Right atrium auricular region (tissue), 2 donors: ENCODE results near the gene INCENP. TPM values are rescaled to one million over a fixed set of nuclear protein-coding genes. Genes with fewer than 3 reads are reported as not detected.

Experiments
- DNase-seq: peaks from one replicate; pipeline ENCODE4 v3.0.0-alpha.2; 2019; ENCODE audit warnings: low spot score
- H3K27ac ChIP-seq, 2 donors: fragments of 200-600 bp; sonication (generic); 1 replicate in 1 of 2; 2 replicates in 1 of 2; pipeline ENCODE4 v1.5.1; 2016 to 2019
- H3K27me3 ChIP-seq, 2 donors: fragments of 200-600 bp; sonication (generic); one replicate each; pipeline versions ENCODE4 v1.5.1 to v1.6.0; 2017 to 2019
- H3K36me3 ChIP-seq: fragments of 200-600 bp; sonication (generic); one replicate; pipeline ENCODE4 v1.5.1; 2016
- H3K4me1 ChIP-seq, 2 donors: fragments of 200-600 bp; sonication (generic); one replicate each; pipeline versions ENCODE4 v1.5.1 to v1.6.0; 2017 to 2019
- H3K4me3 ChIP-seq, 2 donors: fragments of 200-600 bp; sonication (generic); 1 replicate in 1 of 2; 2 replicates in 1 of 2; pipeline ENCODE4 v1.5.1; 2017 to 2019; ENCODE audit warnings: mild to moderate bottlenecking in 1 of 2, moderate library complexity in 1 of 2
- H3K9me3 ChIP-seq, 2 donors: fragments of 200-600 bp; sonication (generic); one replicate each; pipeline ENCODE4 v1.5.1; 2019
- total RNA-seq, 2 donors: library from RNA; depleted of rRNA; stranded (reverse); fragments of >200 nt; gene quantifications; one replicate each; pipeline ENCODE4 v1.1.0, GENCODE V29; 2016
- TF ChIP-seq, protein P1 (sequence below), 2 donors: fragments of 200-600 bp; sonication (generic); IDR thresholded peaks; one replicate each; pipeline ENCODE4 v1.5.1; 2019; ENCODE audit warnings: antibody characterized with exemption in 2 of 2

The INCENP gene
- total RNA-seq, 2 donors from 2014 or later: 8.1 to 8.5 TPM

DNA sequence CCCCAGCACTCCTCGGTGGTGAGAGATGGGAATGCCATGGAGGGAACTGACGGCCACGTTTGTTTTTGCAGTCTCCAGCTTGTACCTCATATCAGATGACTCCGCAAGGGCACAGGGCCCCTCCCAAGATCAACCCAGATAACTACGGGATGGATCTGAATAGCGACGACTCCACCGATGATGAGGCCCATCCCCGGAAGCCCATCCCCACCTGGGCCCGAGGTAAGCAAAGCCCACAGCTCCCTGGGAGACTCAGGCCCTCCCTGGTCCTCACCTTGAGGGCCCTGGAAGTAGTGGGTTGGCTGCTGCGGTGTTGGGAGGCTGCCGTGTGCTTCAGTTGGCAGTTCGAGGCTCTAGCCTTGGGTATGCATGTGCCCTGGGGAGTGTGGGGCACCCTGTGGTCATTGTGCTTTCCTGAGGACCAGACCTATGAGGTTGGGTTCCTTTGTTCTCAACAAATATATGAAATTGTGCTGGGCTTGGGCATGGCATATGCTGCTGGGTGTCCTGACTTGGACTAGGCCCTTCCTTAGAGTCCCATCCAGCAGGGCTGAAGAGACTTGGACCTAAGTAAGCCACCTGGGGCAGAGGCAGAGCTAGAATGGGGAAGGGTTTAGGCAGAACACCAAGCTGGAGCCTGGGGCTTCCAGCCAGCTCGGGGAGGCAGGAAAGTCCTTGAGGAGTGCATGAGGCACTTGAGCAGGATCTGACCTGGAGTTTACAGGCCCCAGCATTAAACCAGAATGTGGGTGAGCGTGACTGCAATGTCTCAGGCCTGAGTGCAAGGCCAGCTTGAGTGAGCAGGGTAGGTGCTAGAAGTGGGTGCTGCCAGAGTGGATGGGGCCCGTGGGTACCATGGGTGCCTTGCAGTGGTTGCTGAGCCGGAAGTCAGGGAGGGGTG lies 26.4 kb downstream of the INCENP start:
- TF ChIP-seq, protein P1, sequence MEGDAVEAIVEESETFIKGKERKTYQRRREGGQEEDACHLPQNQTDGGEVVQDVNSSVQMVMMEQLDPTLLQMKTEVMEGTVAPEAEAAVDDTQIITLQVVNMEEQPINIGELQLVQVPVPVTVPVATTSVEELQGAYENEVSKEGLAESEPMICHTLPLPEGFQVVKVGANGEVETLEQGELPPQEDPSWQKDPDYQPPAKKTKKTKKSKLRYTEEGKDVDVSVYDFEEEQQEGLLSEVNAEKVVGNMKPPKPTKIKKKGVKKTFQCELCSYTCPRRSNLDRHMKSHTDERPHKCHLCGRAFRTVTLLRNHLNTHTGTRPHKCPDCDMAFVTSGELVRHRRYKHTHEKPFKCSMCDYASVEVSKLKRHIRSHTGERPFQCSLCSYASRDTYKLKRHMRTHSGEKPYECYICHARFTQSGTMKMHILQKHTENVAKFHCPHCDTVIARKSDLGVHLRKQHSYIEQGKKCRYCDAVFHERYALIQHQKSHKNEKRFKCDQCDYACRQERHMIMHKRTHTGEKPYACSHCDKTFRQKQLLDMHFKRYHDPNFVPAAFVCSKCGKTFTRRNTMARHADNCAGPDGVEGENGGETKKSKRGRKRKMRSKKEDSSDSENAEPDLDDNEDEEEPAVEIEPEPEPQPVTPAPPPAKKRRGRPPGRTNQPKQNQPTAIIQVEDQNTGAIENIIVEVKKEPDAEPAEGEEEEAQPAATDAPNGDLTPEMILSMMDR (IDR thresholded peaks at IDR 0.05): no peak
- Histone ChIP-seq H3K27ac (no peak overlapping the region), H3K36me3 (peaks cover 37% of the 10 kb centered on the region), H3K9me3 (no peaks in the 10 kb centered on the region), H3K4me1 (peaks cover 0 to 6% of the 10 kb centered on the region in 2 donors), H3K4me3 (no peak overlapping the region), H3K27me3 (no peaks in the 10 kb centered on the region)
- DNase-seq: no peak

DNA sequence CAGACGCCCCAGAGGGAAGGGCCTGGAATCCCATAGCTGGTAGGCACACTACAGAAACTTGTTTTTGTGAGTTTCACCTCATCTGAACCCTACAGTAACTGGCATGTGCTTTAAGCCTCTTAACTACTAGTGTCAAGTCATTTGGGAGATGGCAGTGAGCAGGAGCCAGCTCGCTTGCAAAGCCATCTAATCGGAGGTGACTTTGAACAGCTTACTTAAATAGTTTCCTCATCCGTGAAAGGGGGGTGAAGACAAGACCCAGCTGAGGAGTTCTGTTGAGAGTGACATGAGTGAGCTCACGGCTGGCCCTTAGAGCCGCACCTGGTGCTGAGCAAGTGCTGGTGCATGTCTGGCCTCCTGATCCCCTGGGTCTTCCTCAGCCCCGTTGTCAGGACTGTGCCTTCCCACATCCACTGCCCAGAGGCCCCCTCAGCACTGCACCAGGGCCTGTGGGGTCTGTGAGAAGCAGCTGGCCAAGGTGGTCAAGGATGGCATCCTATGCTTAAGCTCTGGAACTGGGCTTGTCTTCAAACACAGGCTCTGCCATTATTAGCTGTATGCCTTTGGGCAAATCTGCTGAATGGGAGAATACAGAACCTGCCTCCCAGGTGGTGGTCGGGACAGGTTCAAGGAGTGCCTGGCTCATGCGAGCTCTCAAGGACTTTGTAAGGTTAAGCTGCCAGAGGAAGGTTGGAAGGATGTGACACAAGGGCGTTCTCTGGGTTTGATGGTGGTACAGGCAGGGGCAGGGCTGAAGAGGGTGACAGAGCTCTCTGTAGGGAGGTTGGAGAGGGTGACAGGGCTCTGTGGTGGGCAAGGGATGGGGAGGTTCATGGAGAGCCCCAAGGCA lies 27.3 kb downstream of the INCENP start:
- DNase-seq: peak; percentile 52
- TF ChIP-seq, protein P1 (IDR thresholded peaks at IDR 0.05): no peak
- H3K4me3 ChIP-seq: no peak overlapping the region
- H3K4me1 ChIP-seq: peaks cover 0 to 6% of the 10 kb centered on the region in 2 donors
- no peak overlapping the region for H3K27ac ChIP-seq
- H3K9me3 ChIP-seq: no peaks in the 10 kb centered on the region
- no peaks in the 10 kb centered on the region for H3K27me3 ChIP-seq
- H3K36me3 ChIP-seq: peaks cover 37% of the 10 kb centered on the region

DNA sequence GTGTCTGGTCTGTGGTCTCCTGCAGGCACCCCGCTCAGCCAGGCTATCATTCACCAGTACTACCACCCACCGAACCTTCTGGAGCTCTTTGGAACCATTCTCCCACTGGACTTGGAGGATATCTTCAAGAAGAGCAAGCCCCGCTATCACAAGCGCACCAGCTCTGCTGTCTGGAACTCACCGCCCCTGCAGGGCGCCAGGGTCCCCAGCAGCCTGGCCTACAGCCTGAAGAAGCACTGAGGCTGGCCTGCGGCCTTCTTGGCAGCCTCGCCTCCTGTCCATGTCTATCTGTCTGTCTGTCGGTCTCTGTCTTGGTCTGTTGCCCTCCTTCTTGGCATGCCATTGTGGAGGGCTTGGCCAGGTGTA lies 27.9 kb downstream of the INCENP start:
- DNase-seq: no peak
- no peaks in the 10 kb centered on the region for H3K27me3 ChIP-seq
- TF ChIP-seq, protein P1 (IDR thresholded peaks at IDR 0.05): no peak
- no peak overlapping the region for H3K27ac ChIP-seq
- peaks cover 0 to 6% of the 10 kb centered on the region in 2 donors for H3K4me1 ChIP-seq
- H3K4me3 ChIP-seq: no peak overlapping the region
- no peaks in the 10 kb centered on the region for H3K9me3 ChIP-seq
- peaks cover 34% of the 10 kb centered on the region for H3K36me3 ChIP-seq

DNA sequence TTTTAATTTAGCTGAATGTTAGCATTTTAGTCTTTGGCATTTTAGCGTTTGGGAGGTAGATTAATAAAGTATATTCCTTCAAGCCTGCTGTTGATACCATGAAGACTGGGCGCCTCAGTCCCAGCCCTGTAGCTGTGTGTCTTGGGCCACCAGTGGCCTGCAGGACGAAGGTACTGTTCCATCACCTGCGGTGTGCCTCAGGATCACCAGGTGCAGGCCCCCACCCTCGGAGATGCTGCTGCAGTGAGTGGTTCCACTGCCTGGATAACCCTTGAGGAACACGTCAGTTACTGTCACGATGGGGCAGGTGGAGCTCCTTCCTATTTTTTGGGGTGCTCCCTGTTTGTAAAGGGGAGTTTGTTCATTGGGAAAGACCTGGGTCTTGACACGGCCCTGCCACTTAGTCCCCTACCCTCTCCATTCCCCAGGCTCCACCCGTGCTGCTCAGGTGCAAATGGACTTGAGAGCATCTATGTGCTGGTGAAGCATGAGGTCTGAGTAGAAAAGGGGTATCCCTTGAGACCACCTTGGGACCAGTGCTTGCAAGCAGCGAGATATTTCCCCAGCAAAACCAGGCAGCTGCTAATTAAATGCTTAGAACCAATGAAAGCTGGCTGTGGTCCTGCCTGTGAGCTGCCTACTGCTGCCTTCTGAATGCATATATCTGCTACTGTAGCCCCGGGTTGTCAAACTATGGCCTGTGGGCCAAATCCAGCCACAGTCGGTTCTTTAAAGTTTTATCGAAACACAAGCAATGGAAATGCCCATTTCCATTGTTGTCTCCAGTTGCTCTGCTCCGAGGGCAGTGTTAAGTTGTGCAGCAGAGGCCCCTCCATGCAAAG lies 28.7 kb downstream of the INCENP start:
- Histone ChIP-seq H3K4me3 (no peak overlapping the region), H3K27me3 (no peaks in the 10 kb centered on the region), H3K4me1 (peaks cover 0 to 6% of the 10 kb centered on the region in 2 donors), H3K9me3 (no peaks in the 10 kb centered on the region), H3K36me3 (peaks cover 32% of the 10 kb centered on the region), H3K27ac (no peak overlapping the region)
- DNase-seq: peak; percentile 44
- TF ChIP-seq, protein P1 (IDR thresholded peaks at IDR 0.05): no peak

DNA sequence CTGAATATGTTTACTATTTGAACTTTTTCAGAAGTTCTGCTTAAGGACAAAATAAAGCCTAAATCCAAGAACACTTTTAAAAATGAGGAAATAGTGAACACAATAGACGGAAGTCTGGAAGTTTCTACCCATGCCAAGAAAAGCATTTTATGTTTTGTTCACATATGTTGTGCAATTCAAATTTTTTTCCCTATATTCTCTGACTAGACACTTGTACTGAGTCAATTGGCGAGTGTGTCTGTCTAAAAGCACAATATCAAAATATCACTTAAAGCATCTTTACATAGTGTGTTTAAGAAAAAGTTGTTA lies 29.2 kb downstream of the INCENP start:
- H3K36me3 ChIP-seq: peaks cover 32% of the 10 kb centered on the region
- TF ChIP-seq, protein P1 (IDR thresholded peaks at IDR 0.05): no peak
- no peaks in the 10 kb centered on the region for H3K27me3 ChIP-seq
- no peak for DNase-seq
- H3K4me3 ChIP-seq: no peak overlapping the region
- H3K4me1 ChIP-seq: peaks cover 0 to 6% of the 10 kb centered on the region in 2 donors
- H3K27ac ChIP-seq: no peak overlapping the region
- H3K9me3 ChIP-seq: no peaks in the 10 kb centered on the region
